ENCODE measurements around the gene UXS1.

The UXS1 gene

GRCh38 chr2:106115665-106116064 is 78.4 kb downstream of the UXS1 start:
- peaks cover 92% of the 10 kb centered on the region for H3K36me3 ChIP-seq (ENCODE audit: insufficient read depth, low read length)
- no peak for DNase-seq
- no peak overlapping the region for H2AFZ ChIP-seq (ENCODE audit: low read depth, low read length)
- H3K4me3 ChIP-seq (ENCODE audit: low read depth in 1 of 2, low read length in 2 of 2) = no peak overlapping the region
- no peaks in the 10 kb centered on the region for H3K4me1 ChIP-seq (ENCODE audit: insufficient read depth, low read length)
- no peak overlapping the region for H3K4me2 ChIP-seq (ENCODE audit: insufficient read depth, low read length)
- no peak for TF ChIP-seq EZH2 (IDR thresholded peaks at IDR 0.05; ENCODE audit: borderline replicate concordance, low read depth, low read length, severe bottlenecking)
- TF ChIP-seq CTCF (IDR thresholded peaks at IDR 0.05; ENCODE audit: borderline replicate concordance, extremely low read depth, low read length, poor library complexity, severe bottlenecking) = no peak
- H3K9me3 ChIP-seq (ENCODE audit: insufficient read depth, low read length, severe bottlenecking) = no peaks in the 10 kb centered on the region
- H4K20me1 ChIP-seq (ENCODE audit: insufficient read depth, low read length) = peaks cover 15% of the 10 kb centered on the region
- no peak for ATAC-seq (ENCODE audit: insufficient read depth, low read depth)
- no peak overlapping the region for H3K27ac ChIP-seq (ENCODE audit: low read length)
- no peaks in the 10 kb centered on the region for H3K27me3 ChIP-seq (ENCODE audit: insufficient read depth, low read length, poor library complexity)
- no peak overlapping the region for H3K9ac ChIP-seq (ENCODE audit: low read depth, low read length)
- peaks cover 30% of the 10 kb centered on the region for H3K79me2 ChIP-seq (ENCODE audit: insufficient read depth, low read length)

DNA sequence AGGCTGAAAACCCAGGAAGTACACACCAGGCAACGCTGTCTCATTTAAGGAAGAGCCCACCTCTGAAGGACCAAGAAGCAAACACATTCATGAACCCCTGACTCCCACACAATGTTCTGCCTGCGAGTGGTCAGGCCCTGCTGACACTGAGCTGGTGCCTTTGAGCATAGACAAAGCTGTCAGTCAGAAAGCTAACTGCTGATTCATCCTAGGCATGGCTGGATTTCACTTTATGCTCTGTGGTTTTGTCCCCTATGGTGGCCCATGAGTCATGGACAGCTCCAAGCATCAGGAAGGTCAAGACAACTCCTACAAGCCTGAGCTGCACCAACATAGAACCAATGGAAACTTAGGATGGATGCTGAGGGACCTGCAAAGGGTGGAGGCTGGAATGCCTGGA is 78.9 kb downstream of the UXS1 start:
- Histone ChIP-seq H2AFZ (ENCODE audit: low read depth, low read length) (no peak overlapping the region), H3K4me2 (ENCODE audit: insufficient read depth, low read length) (no peak overlapping the region), H3K4me1 (ENCODE audit: insufficient read depth, low read length) (no peaks in the 10 kb centered on the region), H3K36me3 (ENCODE audit: insufficient read depth, low read length) (peaks cover 92% of the 10 kb centered on the region), H3K27ac (ENCODE audit: low read length) (peak overlapping the region; percentile 10; the same call in 1 of the 2 replicates), H3K9ac (ENCODE audit: low read depth, low read length) (no peak overlapping the region), H3K27me3 (ENCODE audit: insufficient read depth, low read length, poor library complexity) (no peaks in the 10 kb centered on the region), H3K9me3 (ENCODE audit: insufficient read depth, low read length, severe bottlenecking) (no peaks in the 10 kb centered on the region), H3K4me3 (ENCODE audit: low read depth in 1 of 2, low read length in 2 of 2) (no peak overlapping the region), H4K20me1 (ENCODE audit: insufficient read depth, low read length) (peaks cover 15% of the 10 kb centered on the region), H3K79me2 (ENCODE audit: insufficient read depth, low read length) (peaks cover 26% of the 10 kb centered on the region)
- ATAC-seq (ENCODE audit: insufficient read depth, low read depth) (no peak), DNase-seq (no peak)
- TF ChIP-seq CTCF (IDR thresholded peaks at IDR 0.05; ENCODE audit: borderline replicate concordance, extremely low read depth, low read length, poor library complexity, severe bottlenecking) = no peak

DNA sequence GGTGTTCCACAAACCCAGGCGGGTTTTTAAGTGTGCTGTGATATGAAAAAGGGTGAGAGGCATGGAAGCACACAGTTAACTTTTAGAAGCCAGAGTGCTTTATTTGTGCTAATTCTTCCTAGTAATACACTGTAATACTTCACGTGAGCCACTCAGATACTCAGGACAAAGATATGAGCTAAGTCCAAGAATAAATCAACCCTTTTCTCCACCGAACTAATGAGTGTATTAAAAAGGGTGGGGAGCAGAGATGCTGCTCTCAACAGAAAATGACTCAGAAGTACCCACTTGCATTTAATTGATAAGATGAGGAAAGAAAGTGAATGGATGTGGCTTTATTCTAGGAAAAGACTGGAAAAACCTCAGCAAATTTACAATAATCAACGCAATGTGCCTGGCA is 79.9 kb downstream of the UXS1 start:
- H2AFZ ChIP-seq (ENCODE audit: low read depth, low read length) = no peak overlapping the region
- TF ChIP-seq EZH2 (IDR thresholded peaks at IDR 0.05; ENCODE audit: borderline replicate concordance, low read depth, low read length, severe bottlenecking) (no peak), CTCF (IDR thresholded peaks at IDR 0.05; ENCODE audit: borderline replicate concordance, extremely low read depth, low read length, poor library complexity, severe bottlenecking) (no peak)
- no peaks in the 10 kb centered on the region for H3K9me3 ChIP-seq (ENCODE audit: insufficient read depth, low read length, severe bottlenecking)
- peaks cover 93% of the 10 kb centered on the region for H3K36me3 ChIP-seq (ENCODE audit: insufficient read depth, low read length)
- no peaks in the 10 kb centered on the region for H3K4me1 ChIP-seq (ENCODE audit: insufficient read depth, low read length)
- no peak overlapping the region for H3K27ac ChIP-seq (ENCODE audit: low read length)
- no peak overlapping the region for H3K4me3 ChIP-seq (ENCODE audit: low read depth in 1 of 2, low read length in 2 of 2)
- no peak overlapping the region for H3K9ac ChIP-seq (ENCODE audit: low read depth, low read length)
- peaks cover 15% of the 10 kb centered on the region for H4K20me1 ChIP-seq (ENCODE audit: insufficient read depth, low read length)
- DNase-seq (no peak), ATAC-seq (ENCODE audit: insufficient read depth, low read depth) (no peak)
- H3K4me2 ChIP-seq (ENCODE audit: insufficient read depth, low read length) = no peak overlapping the region
- H3K27me3 ChIP-seq (ENCODE audit: insufficient read depth, low read length, poor library complexity) = no peaks in the 10 kb centered on the region
- H3K79me2 ChIP-seq (ENCODE audit: insufficient read depth, low read length) = peaks cover 22% of the 10 kb centered on the region

GRCh38 chr2:106113361-106113966 is 80.6 kb downstream of the UXS1 start:
- H3K27me3 ChIP-seq (ENCODE audit: insufficient read depth, low read length, poor library complexity) = no peaks in the 10 kb centered on the region
- H3K4me1 ChIP-seq (ENCODE audit: insufficient read depth, low read length) = no peaks in the 10 kb centered on the region
- H4K20me1 ChIP-seq (ENCODE audit: insufficient read depth, low read length) = peaks cover 15% of the 10 kb centered on the region
- no peak overlapping the region for H3K4me2 ChIP-seq (ENCODE audit: insufficient read depth, low read length)
- H3K4me3 ChIP-seq (ENCODE audit: low read depth in 1 of 2, low read length in 2 of 2) = no peak overlapping the region
- no peaks in the 10 kb centered on the region for H3K9me3 ChIP-seq (ENCODE audit: insufficient read depth, low read length, severe bottlenecking)
- H2AFZ ChIP-seq (ENCODE audit: low read depth, low read length) = no peak overlapping the region
- ATAC-seq (ENCODE audit: insufficient read depth, low read depth) (no peak), DNase-seq (no peak)
- H3K9ac ChIP-seq (ENCODE audit: low read depth, low read length) = no peak overlapping the region
- H3K36me3 ChIP-seq (ENCODE audit: insufficient read depth, low read length) = peaks cover 95% of the 10 kb centered on the region
- no peak for TF ChIP-seq EZH2 (IDR thresholded peaks at IDR 0.05; ENCODE audit: borderline replicate concordance, low read depth, low read length, severe bottlenecking)
- no peak for TF ChIP-seq CTCF (IDR thresholded peaks at IDR 0.05; ENCODE audit: borderline replicate concordance, extremely low read depth, low read length, poor library complexity, severe bottlenecking)
- H3K79me2 ChIP-seq (ENCODE audit: insufficient read depth, low read length) = peaks cover 18% of the 10 kb centered on the region
- H3K27ac ChIP-seq (ENCODE audit: low read length) = no peak overlapping the region

All from DND-41 (cell line).